ENCODE data around the gene TEX44.

Gene TEX44

DNA sequence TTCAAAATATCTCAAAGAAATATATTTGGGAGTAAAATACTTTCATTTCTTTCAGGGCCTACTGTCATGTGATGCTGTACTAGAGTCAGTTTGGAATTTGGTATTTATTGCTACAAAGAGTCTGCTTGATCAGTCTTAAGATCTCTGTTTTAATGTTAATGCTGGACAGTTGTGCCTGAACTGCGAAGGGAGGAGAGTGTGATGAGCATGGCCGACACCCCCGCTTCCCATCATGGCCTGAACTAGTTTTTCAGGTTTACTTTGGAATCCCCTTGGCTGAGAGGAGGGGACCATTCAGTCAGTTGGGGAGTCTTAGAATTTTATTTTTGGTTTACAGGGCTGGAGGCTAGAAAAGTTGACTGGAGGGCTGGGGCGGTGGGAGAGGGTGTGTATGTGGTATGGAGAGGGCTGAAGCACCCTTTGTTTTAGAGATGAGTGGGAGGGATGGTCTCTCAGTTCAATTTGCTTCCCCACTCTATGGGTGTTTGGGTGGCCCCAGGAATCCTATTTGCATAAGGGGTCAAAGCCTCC is 20.9 kb upstream of the TEX44 start:
- H3K27ac ChIP-seq (replicated peaks), result no peak overlapping the region
- no peak overlapping the region for H3K4me3 ChIP-seq (replicated peaks; ENCODE audit: insufficient read depth, low read length)
- TF ChIP-seq SPI1 (IDR thresholded peaks at IDR 0.05; ENCODE audit: borderline replicate concordance, low read depth), result no peak
- TF ChIP-seq, protein P1, sequence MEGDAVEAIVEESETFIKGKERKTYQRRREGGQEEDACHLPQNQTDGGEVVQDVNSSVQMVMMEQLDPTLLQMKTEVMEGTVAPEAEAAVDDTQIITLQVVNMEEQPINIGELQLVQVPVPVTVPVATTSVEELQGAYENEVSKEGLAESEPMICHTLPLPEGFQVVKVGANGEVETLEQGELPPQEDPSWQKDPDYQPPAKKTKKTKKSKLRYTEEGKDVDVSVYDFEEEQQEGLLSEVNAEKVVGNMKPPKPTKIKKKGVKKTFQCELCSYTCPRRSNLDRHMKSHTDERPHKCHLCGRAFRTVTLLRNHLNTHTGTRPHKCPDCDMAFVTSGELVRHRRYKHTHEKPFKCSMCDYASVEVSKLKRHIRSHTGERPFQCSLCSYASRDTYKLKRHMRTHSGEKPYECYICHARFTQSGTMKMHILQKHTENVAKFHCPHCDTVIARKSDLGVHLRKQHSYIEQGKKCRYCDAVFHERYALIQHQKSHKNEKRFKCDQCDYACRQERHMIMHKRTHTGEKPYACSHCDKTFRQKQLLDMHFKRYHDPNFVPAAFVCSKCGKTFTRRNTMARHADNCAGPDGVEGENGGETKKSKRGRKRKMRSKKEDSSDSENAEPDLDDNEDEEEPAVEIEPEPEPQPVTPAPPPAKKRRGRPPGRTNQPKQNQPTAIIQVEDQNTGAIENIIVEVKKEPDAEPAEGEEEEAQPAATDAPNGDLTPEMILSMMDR (IDR thresholded peaks at IDR 0.05; ENCODE audit: insufficient read depth, low read length), result no peak
- TF ChIP-seq GABPA (IDR thresholded peaks at IDR 0.05; ENCODE audit: low read depth), result no peak
- TF ChIP-seq POLR2AphosphoS5 (IDR thresholded peaks at IDR 0.05; ENCODE audit: low read depth), result no peak
- no peak for TF ChIP-seq REST (IDR thresholded peaks at IDR 0.05; ENCODE audit: insufficient replicate concordance, low read depth)
- DNase-seq (ENCODE audit: low read depth in 1 of 2, low spot score in 1 of 2), result no peak
- H3K27me3 ChIP-seq (ENCODE audit: insufficient read depth, poor library complexity, severe bottlenecking), result no peaks in the 10 kb centered on the region

DNA sequence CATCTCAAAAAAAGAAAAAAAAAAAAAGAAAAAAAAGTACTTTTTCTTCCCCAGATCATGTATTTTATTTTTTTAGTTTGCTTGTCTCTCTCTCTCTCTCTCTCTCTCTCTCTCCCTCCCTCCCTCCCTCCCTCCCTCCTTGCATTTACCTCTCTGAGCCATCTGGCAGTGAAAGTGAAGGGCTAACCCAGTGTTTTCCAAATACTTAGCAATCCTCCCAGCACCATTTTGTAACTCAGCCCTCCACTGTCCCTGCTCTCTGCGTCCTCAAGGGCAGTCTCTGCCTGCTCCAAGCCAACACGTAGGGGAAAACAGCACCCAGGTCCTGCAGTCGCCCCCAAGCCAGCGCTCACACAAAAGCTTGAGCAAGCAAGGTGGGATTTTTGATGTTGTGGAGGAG is 19.6 kb upstream of the TEX44 start:
- no peak overlapping the region for H3K27ac ChIP-seq (replicated peaks)
- DNase-seq (ENCODE audit: low read depth in 1 of 2, low spot score in 1 of 2), result no peak
- TF ChIP-seq, protein P1 (IDR thresholded peaks at IDR 0.05; ENCODE audit: insufficient read depth, low read length), result no peak
- no peak for TF ChIP-seq SPI1 (IDR thresholded peaks at IDR 0.05; ENCODE audit: borderline replicate concordance, low read depth)
- TF ChIP-seq REST (IDR thresholded peaks at IDR 0.05; ENCODE audit: insufficient replicate concordance, low read depth), result no peak
- no peak for TF ChIP-seq POLR2AphosphoS5 (IDR thresholded peaks at IDR 0.05; ENCODE audit: low read depth)
- TF ChIP-seq GABPA (IDR thresholded peaks at IDR 0.05; ENCODE audit: low read depth), result no peak
- H3K27me3 ChIP-seq (ENCODE audit: insufficient read depth, poor library complexity, severe bottlenecking), result no peaks in the 10 kb centered on the region
- no peak overlapping the region for H3K4me3 ChIP-seq (replicated peaks; ENCODE audit: insufficient read depth, low read length)

DNA sequence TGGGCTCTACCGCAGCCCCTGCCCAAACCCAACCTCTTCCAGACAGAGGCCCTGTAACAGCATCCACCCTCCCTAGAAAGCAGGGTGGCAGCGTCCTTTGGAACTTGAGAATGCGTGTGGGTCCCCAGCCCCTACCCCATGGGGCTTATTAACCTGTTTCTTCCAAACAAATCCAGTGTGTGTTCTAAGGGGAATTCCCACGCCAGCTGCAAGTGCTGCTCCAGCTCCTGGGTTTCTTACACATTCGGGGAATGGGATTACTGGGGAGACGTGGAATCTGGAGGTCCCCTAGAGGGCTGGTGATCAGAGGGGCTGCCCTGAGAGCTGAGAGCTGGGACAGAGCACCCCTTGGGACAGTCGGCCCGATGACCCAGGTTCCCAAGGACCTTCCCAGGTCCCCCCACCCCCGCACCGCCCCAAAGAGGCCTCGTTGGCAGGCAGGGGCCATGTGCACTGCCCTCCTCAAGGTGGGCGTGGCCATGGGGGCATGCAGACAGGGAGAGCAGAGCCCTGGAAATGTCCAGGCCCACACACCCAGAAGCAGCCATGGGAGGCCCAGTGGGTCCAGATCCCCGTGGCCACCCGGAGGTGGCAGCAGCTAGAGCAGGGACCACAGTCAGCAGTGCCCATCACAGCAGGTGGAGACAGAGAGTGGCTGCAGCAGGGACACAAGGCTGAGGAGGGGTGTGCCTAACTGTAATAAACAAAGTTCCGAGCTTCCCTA is 18.8 kb upstream of the TEX44 start:
- Histone ChIP-seq H3K27ac (replicated peaks) (no peak overlapping the region), H3K27me3 (ENCODE audit: insufficient read depth, poor library complexity, severe bottlenecking) (no peaks in the 10 kb centered on the region), H3K4me3 (replicated peaks; ENCODE audit: insufficient read depth, low read length) (no peak overlapping the region)
- TF ChIP-seq SPI1 (IDR thresholded peaks at IDR 0.05; ENCODE audit: borderline replicate concordance, low read depth) (no peak), REST (IDR thresholded peaks at IDR 0.05; ENCODE audit: insufficient replicate concordance, low read depth) (no peak)
- TF ChIP-seq, protein P1 (IDR thresholded peaks at IDR 0.05; ENCODE audit: insufficient read depth, low read length), result no peak
- DNase-seq (ENCODE audit: low read depth in 1 of 2, low spot score in 1 of 2), result no peak

All from HL-60 (cell line).